Prostate gland (tissue), 2 donors: ENCODE results near the gene CEP72.
"Not testable (repeated sequence)": the region's sequence is repeated elsewhere in the genome, so short reads cannot be mapped to it uniquely, and the experiment has no call there.

Source experiments
- CTCF ChIP-seq, 4 experiments: fragments of 200-600 bp in 2 of 4; fragments of 450-650 bp in 2 of 4; sonication (generic) in 2 of 4; IDR thresholded peaks; 1 replicate in 3 of 4; 2 replicates in 1 of 4; pipeline ENCODE4 v1.5.1; 2016 to 2019; ENCODE audit warnings: antibody characterized with exemption in 4 of 4, mild to moderate bottlenecking in 2 of 4, moderate library complexity in 2 of 4
- POLR2AphosphoS5 ChIP-seq: sonication (generic); formaldehyde crosslinking; IDR thresholded peaks from one replicate; pipeline ENCODE4 v1.6.1; 2017; ENCODE audit warnings: antibody characterized with exemption

DNA sequence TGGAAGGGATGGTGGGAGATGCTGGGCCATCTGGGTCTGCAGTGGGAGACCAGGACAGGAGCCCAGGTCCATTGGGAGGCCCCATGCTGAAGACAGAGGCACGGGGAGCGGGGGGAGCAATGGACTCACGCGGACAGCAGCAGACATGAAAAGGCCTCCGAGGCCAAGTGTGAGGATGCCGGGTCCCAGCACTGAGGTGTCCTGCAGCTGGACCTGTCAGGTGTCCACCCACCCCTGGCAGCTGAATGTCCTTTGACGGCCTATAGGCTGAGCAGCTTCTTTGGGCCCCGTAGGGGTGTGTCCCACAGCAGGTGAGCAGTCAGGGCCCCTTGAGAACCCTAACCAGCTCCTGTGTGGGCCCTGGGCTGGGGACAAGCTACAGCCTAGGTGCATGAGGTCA lies 84.1 kb downstream of the CEP72 start:
- not testable (repeated sequence) for TF ChIP-seq CTCF (IDR thresholded peaks at IDR 0.05); POLR2AphosphoS5
